Activated naive CD8-positive, alpha-beta T cell treated with anti-CD3 and anti-CD28 coated beads, Interleukin-2, amount 10 ng/mL, durations not matched to agents 7 days and 5 days (primary cell): ENCODE results near the gene OR6B3. TPM values are rescaled to one million over a fixed set of nuclear protein-coding genes. Genes with fewer than 3 reads are reported as not detected.

Source experiments
- ATAC-seq: fragments of 150-1000 bp; cut with Tn5 transposase; one replicate; pipeline ENCODE4 v1.10.0; 2021; ENCODE audit warnings: low read depth, moderate library complexity
- POLR2A ChIA-PET: fragments of 350-600 bp; sonication (Branson Sonifier 250); formaldehyde crosslinking; loops from one replicate; lab custom pipeline; 2021; ENCODE audit warnings: antibody characterized with exemption; lab: Charles Lee
- DNase-seq: peaks from one replicate; pipeline ENCODE4 v3.0.0; 2021
- H3K27ac Mint-ChIP-seq: one replicate; pipeline ENCODE4 v1.8.0; 2022; ENCODE audit warnings: mild to moderate bottlenecking, mixed read lengths
- H3K27me3 Mint-ChIP-seq: one replicate; pipeline ENCODE4 v1.8.0; 2022; ENCODE audit warnings: mild to moderate bottlenecking, moderate library complexity, mixed read lengths
- H3K36me3 Mint-ChIP-seq: one replicate; pipeline ENCODE4 v1.8.0; 2021; ENCODE audit warnings: mild to moderate bottlenecking, mixed read lengths
- H3K4me1 Mint-ChIP-seq: one replicate; pipeline ENCODE4 v1.8.0; 2021; ENCODE audit warnings: mixed read lengths
- H3K4me3 Mint-ChIP-seq: one replicate; pipeline ENCODE4 v1.8.0; 2022; ENCODE audit warnings: mild to moderate bottlenecking, moderate library complexity, mixed read lengths
- H3K9me3 Mint-ChIP-seq: one replicate; pipeline ENCODE4 v1.8.0; 2021; ENCODE audit warnings: mixed read lengths
- total RNA-seq, 2 experiments: library from RNA; stranded (reverse); gene quantifications; one replicate each; pipeline ENCODE4 v1.2.3, GENCODE V29; 2021

OR6B3 gene
- not detected for total RNA-seq

- H3K9me3 Mint-ChIP-seq = no peaks in the 10 kb centered on the region
- no peak for ATAC-seq
- H3K27me3 Mint-ChIP-seq = peaks cover 51% of the 10 kb centered on the region
These were observed at the start of gene OR6B3 for GRCh38 chr2:240053173-240054155. OR6B3 (minus strand) TSS chr2:240053521.

GRCh38 chr2:240098349-240098748 is 45.0 kb upstream of the OR6B3 start:
- Mint-ChIP-seq H3K27ac (no peak overlapping the region), H3K4me1 (no peaks in the 10 kb centered on the region), H3K27me3 (peaks cover 73% of the 10 kb centered on the region), H3K36me3 (peaks cover 1% of the 10 kb centered on the region), H3K9me3 (peaks cover 6% of the 10 kb centered on the region), H3K4me3 (no peak overlapping the region)
- ATAC-seq = no peak
- POLR2A ChIA-PET = interaction anchor here (0.8 kb wide), 1 partner anchor 15 kb away, joined by 3 read pairs; no protein-coding TSS in a partner anchor
- no peak for DNase-seq

More at GRCh38 chr2:240053173-240054155, at the start of gene OR6B3:
- no peak for DNase-seq
- H3K27ac Mint-ChIP-seq = no peak within 1 kb of the TSS
- H3K36me3 Mint-ChIP-seq = no peaks in the 10 kb centered on the region
- H3K4me3 Mint-ChIP-seq = no peak within 1 kb of the TSS
- POLR2A ChIA-PET = no interaction called here
- H3K4me1 Mint-ChIP-seq = no peaks in the 10 kb centered on the region

GRCh38 chr2:240095556-240096523 is 42.5 kb upstream of the OR6B3 start:
- Mint-ChIP-seq H3K4me3 (no peak overlapping the region), H3K27ac (no peak overlapping the region), H3K36me3 (peaks cover 1% of the 10 kb centered on the region), H3K9me3 (peaks cover 6% of the 10 kb centered on the region), H3K27me3 (peaks cover 75% of the 10 kb centered on the region), H3K4me1 (no peaks in the 10 kb centered on the region)
- POLR2A ChIA-PET = no interaction called here
- no peak for DNase-seq
- no peak for ATAC-seq

GRCh38 chr2:240089306-240089705 is 36.0 kb upstream of the OR6B3 start:
- H3K27ac Mint-ChIP-seq = no peak overlapping the region
- H3K27me3 Mint-ChIP-seq = peaks cover 22% of the 10 kb centered on the region
- POLR2A ChIA-PET = no interaction called here
- no peak for DNase-seq
- peaks cover 6% of the 10 kb centered on the region for H3K9me3 Mint-ChIP-seq
- no peak for ATAC-seq
- no peaks in the 10 kb centered on the region for H3K4me1 Mint-ChIP-seq
- no peak overlapping the region for H3K4me3 Mint-ChIP-seq
- H3K36me3 Mint-ChIP-seq = no peaks in the 10 kb centered on the region

GRCh38 chr2:240086563-240086962 is 33.2 kb upstream of the OR6B3 start:
- no peak for ATAC-seq
- no peak for DNase-seq
- Mint-ChIP-seq H3K9me3 (peaks cover 6% of the 10 kb centered on the region), H3K4me1 (no peaks in the 10 kb centered on the region), H3K36me3 (no peaks in the 10 kb centered on the region), H3K4me3 (no peak overlapping the region), H3K27ac (no peak overlapping the region), H3K27me3 (peaks cover 19% of the 10 kb centered on the region)
- POLR2A ChIA-PET = no interaction called here

GRCh38 chr2:240078631-240079030 is 25.3 kb upstream of the OR6B3 start:
- H3K36me3 Mint-ChIP-seq = no peaks in the 10 kb centered on the region
- no peaks in the 10 kb centered on the region for H3K4me1 Mint-ChIP-seq
- H3K27me3 Mint-ChIP-seq = peaks cover 12% of the 10 kb centered on the region
- POLR2A ChIA-PET = no interaction called here
- DNase-seq = no peak
- H3K4me3 Mint-ChIP-seq = no peak overlapping the region
- no peak for ATAC-seq
- H3K27ac Mint-ChIP-seq = no peak overlapping the region
- peaks cover 3% of the 10 kb centered on the region for H3K9me3 Mint-ChIP-seq

GRCh38 chr2:240077442-240077841 is 24.1 kb upstream of the OR6B3 start:
- no peak for ATAC-seq
- Mint-ChIP-seq H3K4me1 (no peaks in the 10 kb centered on the region), H3K36me3 (no peaks in the 10 kb centered on the region)

GRCh38 chr2:240074545-240074944 is 21.2 kb upstream of the OR6B3 start:
- H3K4me3 Mint-ChIP-seq = no peak overlapping the region
- no peak for ATAC-seq
- no peaks in the 10 kb centered on the region for H3K4me1 Mint-ChIP-seq
- H3K9me3 Mint-ChIP-seq = peaks cover 3% of the 10 kb centered on the region
- peaks cover 3% of the 10 kb centered on the region for H3K27me3 Mint-ChIP-seq
- H3K27ac Mint-ChIP-seq = no peak overlapping the region
- DNase-seq = no peak
- no peaks in the 10 kb centered on the region for H3K36me3 Mint-ChIP-seq
- POLR2A ChIA-PET = no interaction called here

More at GRCh38 chr2:240077442-240077841, 24.1 kb upstream of the OR6B3 start:
- no peak for DNase-seq
- POLR2A ChIA-PET = no interaction called here
- no peak overlapping the region for H3K4me3 Mint-ChIP-seq
- H3K9me3 Mint-ChIP-seq = peaks cover 3% of the 10 kb centered on the region
- no peak overlapping the region for H3K27ac Mint-ChIP-seq
- peaks cover 5% of the 10 kb centered on the region for H3K27me3 Mint-ChIP-seq

- H3K4me3 Mint-ChIP-seq = no peak overlapping the region
- POLR2A ChIA-PET = no interaction called here
- no peaks in the 10 kb centered on the region for H3K9me3 Mint-ChIP-seq
- DNase-seq (no peak), ATAC-seq (no peak)
- H3K27ac Mint-ChIP-seq = no peak overlapping the region
- H3K27me3 Mint-ChIP-seq = peaks cover 17% of the 10 kb centered on the region
- no peaks in the 10 kb centered on the region for H3K36me3 Mint-ChIP-seq
- no peaks in the 10 kb centered on the region for H3K4me1 Mint-ChIP-seq
These were observed 17.6 kb upstream of the OR6B3 start for GRCh38 chr2:240070907-240071306.

- H3K27me3 Mint-ChIP-seq = peaks cover 23% of the 10 kb centered on the region
- ATAC-seq = no peak
- H3K4me3 Mint-ChIP-seq = no peak overlapping the region
- POLR2A ChIA-PET = no interaction called here
- no peaks in the 10 kb centered on the region for H3K36me3 Mint-ChIP-seq
- H3K4me1 Mint-ChIP-seq = no peaks in the 10 kb centered on the region
- no peaks in the 10 kb centered on the region for H3K9me3 Mint-ChIP-seq
- DNase-seq = no peak
- no peak overlapping the region for H3K27ac Mint-ChIP-seq
These were observed 16.5 kb upstream of the OR6B3 start for GRCh38 chr2:240069829-240070228.

- DNase-seq (no peak), ATAC-seq (no peak)
- Mint-ChIP-seq H3K9me3 (no peaks in the 10 kb centered on the region), H3K36me3 (no peaks in the 10 kb centered on the region), H3K4me3 (no peak overlapping the region), H3K27me3 (peaks cover 30% of the 10 kb centered on the region), H3K27ac (no peak overlapping the region), H3K4me1 (no peaks in the 10 kb centered on the region)
- POLR2A ChIA-PET = no interaction called here
These were observed 14.9 kb upstream of the OR6B3 start for GRCh38 chr2:240068193-240068592.

- Mint-ChIP-seq H3K27ac (no peak overlapping the region), H3K4me1 (no peaks in the 10 kb centered on the region), H3K9me3 (no peaks in the 10 kb centered on the region), H3K27me3 (peaks cover 39% of the 10 kb centered on the region), H3K4me3 (no peak overlapping the region), H3K36me3 (no peaks in the 10 kb centered on the region)
- DNase-seq = no peak
- POLR2A ChIA-PET = no interaction called here
- no peak for ATAC-seq
These were observed 13.2 kb upstream of the OR6B3 start for GRCh38 chr2:240066489-240066888.

GRCh38 chr2:240064898-240065297 is 11.6 kb upstream of the OR6B3 start:
- ATAC-seq (no peak), DNase-seq (no peak)
- no peaks in the 10 kb centered on the region for H3K36me3 Mint-ChIP-seq
- H3K4me1 Mint-ChIP-seq = no peaks in the 10 kb centered on the region
- H3K27ac Mint-ChIP-seq = no peak overlapping the region
- peaks cover 39% of the 10 kb centered on the region for H3K27me3 Mint-ChIP-seq
- H3K4me3 Mint-ChIP-seq = no peak overlapping the region
- H3K9me3 Mint-ChIP-seq = no peaks in the 10 kb centered on the region
- POLR2A ChIA-PET = no interaction called here
